CD4-positive, alpha-beta T cell treated with Interleukin-12 subunit alpha and Interleukin-12 subunit beta, for 1 hour (primary cell): Measurements from ENCODE around the gene PNMA8B.

Experiments used
- DNase-seq: peaks from one replicate; pipeline ENCODE4 v3.0.0-alpha.2; 2020

PNMA8B gene

DNA sequence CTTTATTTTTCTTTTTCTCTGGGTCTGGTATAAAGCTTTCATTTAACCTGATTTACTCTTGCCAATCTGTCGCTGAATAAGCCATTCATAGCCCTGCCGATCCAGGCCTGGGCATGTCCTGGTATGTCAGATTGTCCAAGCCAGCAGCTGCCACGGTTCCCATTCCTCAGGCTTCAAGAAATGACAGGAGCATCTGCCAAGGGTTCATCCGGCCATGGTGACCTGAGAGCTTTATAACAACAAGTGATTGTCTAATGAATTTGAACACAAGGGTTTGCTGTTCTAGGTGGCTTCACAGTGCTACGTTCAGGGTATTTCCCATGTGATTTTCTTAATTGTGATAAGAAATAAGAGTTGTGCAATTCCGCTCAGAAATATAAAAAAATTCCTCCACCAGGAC, 44.3 kb downstream of the PNMA8B start:
- no peak for DNase-seq

DNA sequence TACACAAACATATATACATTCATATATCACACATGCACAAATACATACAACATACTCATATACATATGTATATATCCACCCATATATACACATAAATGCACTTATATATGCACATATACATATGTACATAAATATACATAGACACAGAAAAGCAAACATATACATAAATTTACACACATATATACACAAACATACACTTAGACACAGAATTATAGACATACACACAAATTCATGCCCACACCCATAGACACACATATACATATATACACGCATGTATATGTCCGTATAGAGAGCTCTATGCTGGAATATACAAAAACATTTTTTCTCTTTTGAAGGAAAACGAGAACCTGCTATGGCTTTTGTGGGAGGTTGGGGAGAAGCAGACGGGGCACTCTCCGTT, 44.9 kb downstream of the PNMA8B start:
- no peak for DNase-seq

DNA sequence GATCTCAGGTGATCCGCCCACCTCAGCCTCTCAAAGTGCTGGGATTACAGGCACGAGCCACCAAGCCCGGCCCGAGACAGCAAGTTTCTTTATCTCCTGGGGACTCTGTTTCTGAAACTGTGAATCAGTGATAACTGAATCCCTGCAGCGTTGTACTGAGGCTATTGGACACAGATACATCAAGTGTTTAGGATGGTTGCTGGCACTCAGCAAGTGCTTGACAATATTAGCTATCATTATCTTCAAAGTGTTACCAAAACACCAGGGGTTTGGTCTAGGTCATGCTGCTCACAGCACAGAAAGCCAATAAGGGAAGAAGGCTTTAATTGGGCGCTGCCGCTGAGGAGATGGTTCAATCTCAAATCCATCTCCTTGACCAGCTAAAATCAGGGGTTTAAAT, 46.4 kb downstream of the PNMA8B start:
- DNase-seq: no peak

DNA sequence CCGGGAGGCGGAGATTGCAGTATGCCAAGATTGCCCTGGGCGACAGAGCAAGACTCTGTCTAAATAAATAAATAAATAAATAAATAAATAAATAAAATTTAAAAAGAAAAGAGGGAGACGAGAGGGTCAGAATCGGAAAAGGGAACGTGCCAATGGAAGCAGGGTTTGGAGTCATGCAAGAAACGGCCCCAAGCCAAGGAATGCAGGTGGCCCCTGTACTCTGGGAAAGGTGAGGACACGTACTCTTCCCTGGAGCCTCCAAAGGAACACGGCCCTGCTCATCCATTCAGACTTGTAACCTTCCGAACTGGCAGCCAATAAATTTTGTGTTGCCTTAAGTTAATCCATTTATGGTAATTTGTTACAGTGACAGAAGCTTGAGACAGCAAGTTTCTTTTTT, 47.1 kb downstream of the PNMA8B start:
- no peak for DNase-seq

DNA sequence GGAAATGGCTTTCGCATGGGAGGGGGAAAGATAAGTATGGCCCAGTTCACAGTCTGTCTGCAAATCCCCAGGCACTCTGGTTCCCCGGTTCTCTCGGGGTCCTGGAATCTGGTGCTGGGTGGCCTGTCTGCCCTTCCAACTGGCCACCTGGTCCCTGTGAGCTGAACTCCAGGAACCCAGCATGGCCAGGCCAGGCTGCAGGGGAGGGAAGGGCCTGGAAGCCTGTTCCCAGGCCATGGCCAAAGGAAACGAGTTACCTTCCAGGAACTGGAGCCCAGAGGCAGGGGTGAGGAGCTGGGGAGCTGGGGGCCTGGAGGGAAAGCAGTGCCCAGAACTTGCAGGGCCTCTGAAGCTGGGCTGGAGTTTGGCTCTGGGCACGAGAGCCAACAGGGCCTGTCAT, 47.8 kb downstream of the PNMA8B start:
- no peak for DNase-seq

DNA sequence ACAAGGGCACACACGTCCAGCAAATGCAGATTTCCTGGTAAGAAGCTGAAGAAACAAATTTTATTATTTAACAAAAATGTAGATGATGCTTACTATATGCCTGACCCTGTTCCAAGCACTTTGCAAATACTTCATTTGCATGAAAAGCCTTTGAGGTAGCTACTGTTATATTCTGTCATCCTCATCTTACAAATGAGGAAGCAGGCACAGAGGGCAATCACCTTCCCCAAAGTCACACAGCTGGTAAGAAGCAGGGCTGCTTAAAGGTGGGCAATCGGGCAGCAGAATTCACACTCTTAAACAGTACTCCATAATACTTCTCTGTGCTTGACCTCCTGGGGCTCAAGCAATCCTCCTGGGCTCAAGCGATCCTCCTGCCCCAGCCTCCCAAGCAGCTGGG, 48.7 kb downstream of the PNMA8B start:
- no peak for DNase-seq

DNA sequence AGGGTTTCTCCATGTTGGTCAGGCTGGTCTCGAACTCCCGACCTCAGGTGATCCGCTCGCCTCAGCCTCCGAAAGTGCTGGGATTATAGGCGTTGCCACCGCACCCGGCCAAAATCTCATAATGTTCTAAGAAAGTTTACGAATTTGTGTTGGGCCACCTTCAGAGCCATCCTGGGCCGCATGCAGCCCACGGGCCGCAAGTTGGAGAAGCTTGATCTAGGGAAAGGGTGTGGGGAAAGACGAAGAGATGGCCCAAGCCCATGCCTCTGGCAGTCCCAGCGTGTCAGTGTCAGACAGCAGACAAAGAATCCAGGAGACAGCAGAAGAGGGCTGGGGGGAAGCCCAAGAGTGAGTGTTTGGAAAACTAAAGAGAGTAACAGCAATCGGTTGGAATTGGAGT, 49.6 kb downstream of the PNMA8B start:
- no peak for DNase-seq

DNA sequence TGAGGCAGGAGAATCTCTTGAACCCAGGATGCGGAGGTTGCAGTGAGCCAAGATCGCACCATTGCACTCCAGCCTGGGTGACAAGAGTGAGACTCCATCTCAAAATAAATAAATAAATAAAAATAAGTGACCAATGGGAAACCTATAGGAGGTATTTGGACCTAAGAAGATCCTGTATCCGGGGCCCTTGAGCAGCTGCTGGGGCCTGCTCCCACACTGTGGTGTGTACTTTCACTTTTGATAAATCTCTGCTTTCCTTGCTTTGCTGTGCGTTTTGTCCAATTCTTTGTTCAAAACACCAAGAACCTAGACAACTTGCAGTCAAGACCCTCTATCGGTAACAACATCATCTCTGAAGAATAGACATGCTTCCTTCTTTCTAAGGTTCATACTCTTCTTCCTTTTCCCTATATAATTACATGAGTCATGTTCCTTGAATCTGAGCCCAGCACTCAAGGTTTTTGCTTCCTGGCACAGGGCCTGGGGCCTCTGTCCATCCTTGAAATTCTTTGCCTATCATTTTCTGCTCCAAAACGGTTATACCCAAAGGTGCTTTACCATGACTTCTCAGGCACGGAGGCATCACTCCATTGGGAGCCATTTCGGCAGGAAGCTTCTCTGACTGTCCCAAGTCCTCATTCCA, 52.7 kb downstream of the PNMA8B start:
- DNase-seq: no peak

DNA sequence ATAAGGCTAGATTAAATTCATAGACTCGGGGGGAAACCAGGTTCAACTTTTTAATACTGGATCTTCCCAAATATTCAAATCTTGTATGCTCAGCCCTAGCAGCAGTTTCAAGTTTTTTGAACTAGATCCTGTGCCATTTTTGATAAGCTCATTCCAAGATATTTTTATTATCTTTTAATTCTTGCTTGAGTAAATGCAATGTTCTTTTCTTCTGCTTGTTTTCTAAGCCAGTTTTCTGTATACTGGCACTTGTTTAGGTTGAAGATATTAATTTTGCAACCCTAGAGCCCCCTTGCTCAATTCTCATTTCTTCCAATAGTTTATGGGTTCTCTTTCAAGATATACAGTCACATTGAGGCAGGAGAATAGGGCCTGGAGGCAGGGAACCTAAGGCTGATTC, 53.8 kb downstream of the PNMA8B start:
- DNase-seq: no peak
